ENCODE measurements around the gene NR1H2. TPM values are rescaled to one million over a fixed set of nuclear protein-coding genes. Genes with fewer than 3 reads are reported as not detected.
A peak's percentile ranks its signal among the peaks of the same experiment; 100 is the strongest.
"Not testable (repeated sequence)": the region's sequence is repeated elsewhere in the genome, so short reads cannot be mapped to it uniquely, and the experiment has no call there.

Gene NR1H2
- polyA plus RNA-seq, 1 donor: 20.9 TPM

GRCh38 chr19:50378169-50378862 lies 2.1 kb downstream of the NR1H2 start:
- DNase-seq (ENCODE audit: low read depth): no peak

- DNase-seq (ENCODE audit: low read depth): no peak
These were observed 2.6 kb downstream of the NR1H2 start for GRCh38 chr19:50378863-50379236.

GRCh38 chr19:50379602-50380001 lies 3.3 kb downstream of the NR1H2 start:
- DNase-seq (ENCODE audit: low read depth): no peak

GRCh38 chr19:50380137-50380536 lies 3.9 kb downstream of the NR1H2 start:
- DNase-seq (ENCODE audit: low read depth): no peak

GRCh38 chr19:50380751-50381151 lies 4.5 kb downstream of the NR1H2 start:
- no peak for DNase-seq (ENCODE audit: low read depth)

- no peak for DNase-seq (ENCODE audit: low read depth)
These were observed 5.8 kb downstream of the NR1H2 start for GRCh38 chr19:50381881-50382729.

GRCh38 chr19:50383001-50383851 lies 7.0 kb downstream of the NR1H2 start:
- no peak for DNase-seq (ENCODE audit: low read depth)

- peak; percentile 78 for DNase-seq (ENCODE audit: low read depth)
These were observed 7.8 kb downstream of the NR1H2 start, which contains the start of gene POLD1 for GRCh38 chr19:50383852-50384684. POLD1 (plus strand) TSS chr19:50384347; CDS start chr19:50398852, 14,505 bp downstream.

- no peak for DNase-seq (ENCODE audit: low read depth)
These were observed 8.7 kb downstream of the NR1H2 start for GRCh38 chr19:50384685-50385535.

GRCh38 chr19:50387176-50387867 lies 11.1 kb downstream of the NR1H2 start:
- no peak for DNase-seq (ENCODE audit: low read depth)

GRCh38 chr19:50387868-50388245 lies 11.6 kb downstream of the NR1H2 start:
- DNase-seq (ENCODE audit: low read depth): no peak

- DNase-seq (ENCODE audit: low read depth): not testable (repeated sequence)
These were observed 14.0 kb downstream of the NR1H2 start for GRCh38 chr19:50390295-50390694.

GRCh38 chr19:50390952-50391351 lies 14.7 kb downstream of the NR1H2 start:
- not testable (repeated sequence) for DNase-seq (ENCODE audit: low read depth)

GRCh38 chr19:50392759-50393158 lies 16.5 kb downstream of the NR1H2 start:
- DNase-seq (ENCODE audit: low read depth): no peak

- DNase-seq (ENCODE audit: low read depth): no peak
These were observed 17.3 kb downstream of the NR1H2 start for GRCh38 chr19:50393589-50393988.

GRCh38 chr19:50394017-50394416 lies 17.8 kb downstream of the NR1H2 start:
- DNase-seq (ENCODE audit: low read depth): no peak

- DNase-seq (ENCODE audit: low read depth): no peak
These were observed 22.6 kb downstream of the NR1H2 start for GRCh38 chr19:50398675-50399367.

- no peak for DNase-seq (ENCODE audit: low read depth)
These were observed 23.1 kb downstream of the NR1H2 start for GRCh38 chr19:50399368-50399745.
